K562 (cell line): ENCODE results near the gene TUBG2. TPM values are rescaled to one million over a fixed set of nuclear protein-coding genes. Genes with fewer than 3 reads are reported as not detected.

Source experiments
- EGR1 ChIP-seq: fragments of 450-650 bp; conservative IDR thresholded peaks from 2 replicates; pipeline ENCODE4 v1.6.1; 2017; ENCODE audit warnings: mild to moderate bottlenecking
- EHMT2 ChIP-seq: fragments of 450-650 bp; IDR thresholded peaks from 2 replicates; pipeline ENCODE4 v1.6.1; 2018; ENCODE audit warnings: antibody characterized with exemption
- ERF ChIP-seq: fragments of 450-650 bp; formaldehyde crosslinking; IDR thresholded peaks from 2 replicates; pipeline ENCODE4 v1.4.0; 2020; ENCODE audit warnings: mild to moderate bottlenecking, mixed read lengths
- FOXK2 ChIP-seq, 2 experiments: fragments of 450-650 bp; IDR thresholded peaks in 1 of 2; conservative IDR thresholded peaks in 1 of 2; 2 replicates each; pipeline ENCODE4 v1.6.1; 2016; ENCODE audit warnings: low read depth in 2 of 2, mild to moderate bottlenecking in 1 of 2
- JUND ChIP-seq, 2 experiments: IDR thresholded peaks; 2 replicates in 1 of 2; 3 replicates in 1 of 2; pipeline ENCODE4 v1.6.1; 2011; ENCODE audit warnings: borderline replicate concordance in 2 of 2, low read depth in 2 of 2, low read length in 2 of 2, improper control_type of control experiment in 1 of 2, missing biosample characterization in 1 of 2, missing genetic modification characterization in 1 of 2, missing genetic modification reagents in 1 of 2
- POLR2B ChIP-seq: fragments of 450-650 bp; IDR thresholded peaks from 2 replicates; pipeline ENCODE4 v1.6.1; 2018; ENCODE audit warnings: low read depth; ENCODE audit not compliant: partially characterized antibody
- SUPT5H ChIP-seq: fragments of 450-650 bp; IDR thresholded peaks from 2 replicates; pipeline ENCODE4 v1.6.1; 2016
- TBP ChIP-seq: optimal IDR thresholded peaks from 2 replicates; pipeline ENCODE3; 2011; ENCODE audit warnings: low read depth, low read length, improper control_type of control experiment
- ZNF507 ChIP-seq: conservative IDR thresholded peaks from 2 replicates; pipeline ENCODE4 v1.6.1; 2017; ENCODE audit warnings: missing genetic modification characterization, missing compliant biosample characterization
- polyA plus RNA-seq, 8 experiments: library from polyadenylated mRNA; depleted of rRNA in 4 of 8; stranded (reverse) in 5 of 8; unstranded in 3 of 8; fragments of >200 nt; fragmentation: Nextera tagmentation in 2 of 8; fragmentation: Illumina TruSeq in 1 of 8; extraction: Ambion mirVana in 2 of 8; extraction: Trizol in 1 of 8; gene quantifications; 2 replicates each; pipeline versions ENCODE4 v1.2.1 to v1.2.3, GENCODE V29; 2011 to 2014; ENCODE audit warnings: inconsistent platforms in 1 of 8, missing spikeins in 1 of 8
- total RNA-seq, 7 experiments: library from RNA; depleted of rRNA in 6 of 7; stranded (reverse); fragments of >200 nt in 6 of 7; fragmentation: Illumina TruSeq in 2 of 7; extraction: Trizol in 2 of 7; gene quantifications; 2 replicates each; pipeline versions ENCODE4 v1.2.1 to v1.2.3, GENCODE V29; 2011 to 2021; ENCODE audit warnings: low replicate concordance in 1 of 7
- TF ChIP-seq, protein P1 (sequence below): sonication (generic); formaldehyde crosslinking; IDR thresholded peaks from 2 replicates; pipeline ENCODE4 v1.8.0; 2022; ENCODE audit warnings: missing genetic modification reagents, mild to moderate bottlenecking, moderate library complexity, borderline replicate concordance
- TF ChIP-seq, protein P2 (sequence below): fragments of 450-650 bp; IDR thresholded peaks from 2 replicates; pipeline ENCODE4 v1.6.1; 2014; ENCODE audit warnings: low read depth, mild to moderate bottlenecking, moderate library complexity, borderline replicate concordance
- TF ChIP-seq, protein P3 (sequence below): fragments of 250-450 bp; sonication (Bioruptor Pico); IDR thresholded peaks from 2 replicates; pipeline ENCODE4 v1.4.0; 2020
- TF ChIP-seq, protein P4 (sequence below): fragments of 450-650 bp; formaldehyde crosslinking; IDR thresholded peaks from 2 replicates; pipeline ENCODE4 v1.4.0; 2020; ENCODE audit warnings: mild to moderate bottlenecking, moderate library complexity

Gene TUBG2
- total and polyA plus RNA-seq, 9 of the 15 experiments (the other 6 are each of a cell fraction or from before 2014, with no cell fraction given): 0.09 to 0.80 (median 0.24) TPM; not detected in 2

DNA sequence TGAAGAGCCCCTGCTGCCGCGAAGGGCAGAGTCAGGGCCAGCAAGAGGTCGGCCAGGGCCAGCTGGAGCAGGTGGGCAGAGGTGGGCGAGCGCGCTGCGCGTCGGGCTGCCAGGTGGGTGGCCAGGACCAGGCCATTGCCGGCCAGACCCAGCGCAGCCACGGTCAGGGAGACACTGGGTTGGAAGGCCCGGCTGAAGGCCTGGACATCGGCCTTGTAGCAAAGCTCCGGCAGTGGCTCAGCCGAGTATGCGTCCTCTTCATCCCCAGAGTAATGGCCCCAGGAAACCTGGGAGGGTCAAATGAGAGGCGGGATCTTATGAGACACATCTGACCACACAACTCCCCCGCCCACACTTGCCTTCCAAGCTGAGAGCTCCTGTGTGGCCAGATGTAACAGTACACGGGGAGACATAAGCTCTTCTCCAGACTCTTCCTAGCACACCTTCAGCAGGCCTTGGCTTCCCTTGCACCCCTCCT is 21.3 kb downstream of the TUBG2 start (continued):
- TF ChIP-seq, protein P1, sequence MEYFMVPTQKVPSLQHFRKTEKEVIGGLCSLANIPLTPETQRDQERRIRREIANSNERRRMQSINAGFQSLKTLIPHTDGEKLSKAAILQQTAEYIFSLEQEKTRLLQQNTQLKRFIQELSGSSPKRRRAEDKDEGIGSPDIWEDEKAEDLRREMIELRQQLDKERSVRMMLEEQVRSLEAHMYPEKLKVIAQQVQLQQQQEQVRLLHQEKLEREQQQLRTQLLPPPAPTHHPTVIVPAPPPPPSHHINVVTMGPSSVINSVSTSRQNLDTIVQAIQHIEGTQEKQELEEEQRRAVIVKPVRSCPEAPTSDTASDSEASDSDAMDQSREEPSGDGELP (CRISPR knock-in tag): peak; percentile 36; the same call in 1 of the 2 replicates
- TF ChIP-seq JUND (IDR thresholded peaks at IDR 0.05; ENCODE audit: borderline replicate concordance, low read depth, low read length): peak; percentile 17; the same call in 1 of the 2 replicates
- no peak for TF ChIP-seq JUND (tag; IDR thresholded peaks at IDR 0.05; ENCODE audit: borderline replicate concordance, low read depth, low read length)
- TF ChIP-seq FOXK2 (conservative IDR thresholded peaks at IDR 0.05 in 1 of 2, IDR thresholded peaks at IDR 0.05 in 1 of 2; ENCODE audit: low read depth in 2 of 2): no peak
- TF ChIP-seq, protein P2, sequence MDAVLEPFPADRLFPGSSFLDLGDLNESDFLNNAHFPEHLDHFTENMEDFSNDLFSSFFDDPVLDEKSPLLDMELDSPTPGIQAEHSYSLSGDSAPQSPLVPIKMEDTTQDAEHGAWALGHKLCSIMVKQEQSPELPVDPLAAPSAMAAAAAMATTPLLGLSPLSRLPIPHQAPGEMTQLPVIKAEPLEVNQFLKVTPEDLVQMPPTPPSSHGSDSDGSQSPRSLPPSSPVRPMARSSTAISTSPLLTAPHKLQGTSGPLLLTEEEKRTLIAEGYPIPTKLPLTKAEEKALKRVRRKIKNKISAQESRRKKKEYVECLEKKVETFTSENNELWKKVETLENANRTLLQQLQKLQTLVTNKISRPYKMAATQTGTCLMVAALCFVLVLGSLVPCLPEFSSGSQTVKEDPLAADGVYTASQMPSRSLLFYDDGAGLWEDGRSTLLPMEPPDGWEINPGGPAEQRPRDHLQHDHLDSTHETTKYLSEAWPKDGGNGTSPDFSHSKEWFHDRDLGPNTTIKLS: peak; percentile 16; the same call in 1 of the 2 replicates
- TF ChIP-seq, protein P3, sequence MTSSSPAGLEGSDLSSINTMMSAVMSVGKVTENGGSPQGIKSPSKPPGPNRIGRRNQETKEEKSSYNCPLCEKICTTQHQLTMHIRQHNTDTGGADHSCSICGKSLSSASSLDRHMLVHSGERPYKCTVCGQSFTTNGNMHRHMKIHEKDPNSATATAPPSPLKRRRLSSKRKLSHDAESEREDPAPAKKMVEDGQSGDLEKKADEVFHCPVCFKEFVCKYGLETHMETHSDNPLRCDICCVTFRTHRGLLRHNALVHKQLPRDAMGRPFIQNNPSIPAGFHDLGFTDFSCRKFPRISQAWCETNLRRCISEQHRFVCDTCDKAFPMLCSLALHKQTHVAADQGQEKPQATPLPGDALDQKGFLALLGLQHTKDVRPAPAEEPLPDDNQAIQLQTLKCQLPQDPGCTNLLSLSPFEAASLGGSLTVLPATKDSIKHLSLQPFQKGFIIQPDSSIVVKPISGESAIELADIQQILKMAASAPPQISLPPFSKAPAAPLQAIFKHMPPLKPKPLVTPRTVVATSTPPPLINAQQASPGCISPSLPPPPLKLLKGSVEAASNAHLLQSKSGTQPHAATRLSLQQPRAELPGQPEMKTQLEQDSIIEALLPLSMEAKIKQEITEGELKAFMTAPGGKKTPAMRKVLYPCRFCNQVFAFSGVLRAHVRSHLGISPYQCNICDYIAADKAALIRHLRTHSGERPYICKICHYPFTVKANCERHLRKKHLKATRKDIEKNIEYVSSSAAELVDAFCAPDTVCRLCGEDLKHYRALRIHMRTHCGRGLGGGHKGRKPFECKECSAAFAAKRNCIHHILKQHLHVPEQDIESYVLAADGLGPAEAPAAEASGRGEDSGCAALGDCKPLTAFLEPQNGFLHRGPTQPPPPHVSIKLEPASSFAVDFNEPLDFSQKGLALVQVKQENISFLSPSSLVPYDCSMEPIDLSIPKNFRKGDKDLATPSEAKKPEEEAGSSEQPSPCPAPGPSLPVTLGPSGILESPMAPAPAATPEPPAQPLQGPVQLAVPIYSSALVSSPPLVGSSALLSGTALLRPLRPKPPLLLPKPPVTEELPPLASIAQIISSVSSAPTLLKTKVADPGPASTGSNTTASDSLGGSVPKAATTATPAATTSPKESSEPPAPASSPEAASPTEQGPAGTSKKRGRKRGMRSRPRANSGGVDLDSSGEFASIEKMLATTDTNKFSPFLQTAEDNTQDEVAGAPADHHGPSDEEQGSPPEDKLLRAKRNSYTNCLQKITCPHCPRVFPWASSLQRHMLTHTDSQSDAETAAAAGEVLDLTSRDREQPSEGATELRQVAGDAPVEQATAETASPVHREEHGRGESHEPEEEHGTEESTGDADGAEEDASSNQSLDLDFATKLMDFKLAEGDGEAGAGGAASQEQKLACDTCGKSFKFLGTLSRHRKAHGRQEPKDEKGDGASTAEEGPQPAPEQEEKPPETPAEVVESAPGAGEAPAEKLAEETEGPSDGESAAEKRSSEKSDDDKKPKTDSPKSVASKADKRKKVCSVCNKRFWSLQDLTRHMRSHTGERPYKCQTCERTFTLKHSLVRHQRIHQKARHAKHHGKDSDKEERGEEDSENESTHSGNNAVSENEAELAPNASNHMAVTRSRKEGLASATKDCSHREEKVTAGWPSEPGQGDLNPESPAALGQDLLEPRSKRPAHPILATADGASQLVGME: 0 out of 2 replicates have a peak, but pooled peaks have one; percentile 49
- TF ChIP-seq TBP: peak; percentile 41
- TF ChIP-seq ZNF507: no peak
- TF ChIP-seq, protein P4, sequence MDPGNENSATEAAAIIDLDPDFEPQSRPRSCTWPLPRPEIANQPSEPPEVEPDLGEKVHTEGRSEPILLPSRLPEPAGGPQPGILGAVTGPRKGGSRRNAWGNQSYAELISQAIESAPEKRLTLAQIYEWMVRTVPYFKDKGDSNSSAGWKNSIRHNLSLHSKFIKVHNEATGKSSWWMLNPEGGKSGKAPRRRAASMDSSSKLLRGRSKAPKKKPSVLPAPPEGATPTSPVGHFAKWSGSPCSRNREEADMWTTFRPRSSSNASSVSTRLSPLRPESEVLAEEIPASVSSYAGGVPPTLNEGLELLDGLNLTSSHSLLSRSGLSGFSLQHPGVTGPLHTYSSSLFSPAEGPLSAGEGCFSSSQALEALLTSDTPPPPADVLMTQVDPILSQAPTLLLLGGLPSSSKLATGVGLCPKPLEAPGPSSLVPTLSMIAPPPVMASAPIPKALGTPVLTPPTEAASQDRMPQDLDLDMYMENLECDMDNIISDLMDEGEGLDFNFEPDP (CRISPR knock-in tag): no peak
- peak; percentile 68 for TF ChIP-seq EGR1
- TF ChIP-seq EHMT2: peak; percentile 76
- TF ChIP-seq POLR2B: peak; percentile 29
- TF ChIP-seq ERF: no peak
- peak; percentile 30; the same call in 1 of the 2 replicates for TF ChIP-seq SUPT5H
